GM12865 (cell line): ENCODE data around the gene EGFLAM.

ENCODE experiments used
- DNase-seq: peaks from one replicate; pipeline ENCODE4 v3.0.0; 2010; ENCODE audit warnings: low read depth
- H3K4me3 ChIP-seq: 2 replicates; pipeline ENCODE4 v1.5.1; 2011; ENCODE audit warnings: mild to moderate bottlenecking, low read depth, low read length, control low read depth
- TF ChIP-seq, protein P1 (sequence below): IDR thresholded peaks from 2 replicates; pipeline ENCODE4 v1.5.1; 2011; ENCODE audit warnings: low read length, control low read depth, low read depth, inconsistent platforms; ENCODE audit not compliant: insufficient read depth; ENCODE audit errors: missing control alignments

EGFLAM gene

DNA sequence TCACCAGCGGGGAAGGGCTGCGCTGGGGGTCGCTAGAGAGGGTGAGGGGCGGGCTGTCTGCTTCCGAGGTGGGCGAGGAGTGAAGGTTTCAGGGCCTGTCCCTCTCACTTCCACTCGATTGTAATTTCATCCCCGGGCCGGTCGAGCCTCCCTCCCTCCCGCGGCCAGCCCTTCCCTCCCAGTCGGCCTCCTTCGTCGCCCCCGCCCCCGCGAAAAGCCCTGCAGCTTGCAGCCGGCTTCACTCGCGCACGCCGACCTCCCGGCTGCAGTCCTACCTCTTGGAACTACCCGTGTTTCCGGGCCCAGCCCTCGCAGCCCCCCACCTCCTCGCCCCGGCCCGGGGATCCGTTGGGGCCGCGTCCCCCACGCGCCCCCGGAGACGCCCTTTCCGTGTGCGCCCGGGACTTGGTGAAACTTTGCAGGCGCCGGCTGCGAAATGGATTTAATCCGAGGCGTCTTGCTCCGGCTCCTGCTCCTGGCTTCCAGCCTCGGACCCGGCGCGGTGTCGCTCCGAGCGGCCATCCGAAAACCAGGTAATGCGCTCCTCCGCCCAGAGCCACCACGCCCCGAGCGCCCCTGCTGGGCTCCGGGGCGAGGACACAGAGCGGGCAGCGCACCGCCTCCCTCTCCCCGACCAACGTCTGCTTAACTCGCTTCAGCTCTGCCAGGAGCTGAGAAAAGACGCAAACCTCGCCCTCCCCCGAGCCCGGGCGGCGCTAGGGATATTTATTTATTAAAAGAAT is at the start of gene EGFLAM:
Gene EGFLAM, plus strand, starts transcription at position 241 of the 743 bp plus-strand sequence. Its CDS starts 196 bp downstream, at position 437.
- DNase-seq = no peak
- TF ChIP-seq, protein P1, sequence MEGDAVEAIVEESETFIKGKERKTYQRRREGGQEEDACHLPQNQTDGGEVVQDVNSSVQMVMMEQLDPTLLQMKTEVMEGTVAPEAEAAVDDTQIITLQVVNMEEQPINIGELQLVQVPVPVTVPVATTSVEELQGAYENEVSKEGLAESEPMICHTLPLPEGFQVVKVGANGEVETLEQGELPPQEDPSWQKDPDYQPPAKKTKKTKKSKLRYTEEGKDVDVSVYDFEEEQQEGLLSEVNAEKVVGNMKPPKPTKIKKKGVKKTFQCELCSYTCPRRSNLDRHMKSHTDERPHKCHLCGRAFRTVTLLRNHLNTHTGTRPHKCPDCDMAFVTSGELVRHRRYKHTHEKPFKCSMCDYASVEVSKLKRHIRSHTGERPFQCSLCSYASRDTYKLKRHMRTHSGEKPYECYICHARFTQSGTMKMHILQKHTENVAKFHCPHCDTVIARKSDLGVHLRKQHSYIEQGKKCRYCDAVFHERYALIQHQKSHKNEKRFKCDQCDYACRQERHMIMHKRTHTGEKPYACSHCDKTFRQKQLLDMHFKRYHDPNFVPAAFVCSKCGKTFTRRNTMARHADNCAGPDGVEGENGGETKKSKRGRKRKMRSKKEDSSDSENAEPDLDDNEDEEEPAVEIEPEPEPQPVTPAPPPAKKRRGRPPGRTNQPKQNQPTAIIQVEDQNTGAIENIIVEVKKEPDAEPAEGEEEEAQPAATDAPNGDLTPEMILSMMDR = no peak
- H3K4me3 ChIP-seq = no peak within 1 kb of the TSS

DNA sequence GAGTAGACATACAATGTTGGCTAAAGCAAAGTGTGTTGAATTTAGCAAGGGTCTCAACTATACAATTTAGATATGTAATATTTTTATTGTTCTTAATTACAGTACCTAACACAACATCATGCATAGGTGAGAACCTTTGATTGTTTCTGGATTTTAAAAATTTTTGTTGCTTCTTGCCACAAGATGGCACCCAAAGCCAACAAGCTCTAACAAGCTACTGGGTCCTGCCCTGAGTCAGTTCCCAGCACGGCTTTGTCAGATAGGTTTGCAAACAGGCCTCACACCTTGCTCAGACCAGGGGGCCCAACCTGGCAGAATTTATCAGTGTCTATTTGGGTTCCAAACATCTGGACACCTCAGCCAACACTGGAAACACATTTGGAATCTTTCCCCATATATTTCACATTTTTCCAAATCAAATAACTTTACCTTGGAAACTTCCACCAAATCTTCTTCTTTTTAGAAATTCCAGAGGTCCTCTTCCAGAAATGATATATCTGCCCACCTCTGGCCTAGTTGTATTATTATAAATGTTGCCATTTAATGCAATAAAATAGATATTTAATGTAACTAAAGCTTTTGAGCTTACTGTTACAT is 49.5 kb upstream of the EGFLAM start:
- TF ChIP-seq, protein P1 = peak; percentile 24
- no peak overlapping the region for H3K4me3 ChIP-seq
- peak; percentile 34 for DNase-seq

DNA sequence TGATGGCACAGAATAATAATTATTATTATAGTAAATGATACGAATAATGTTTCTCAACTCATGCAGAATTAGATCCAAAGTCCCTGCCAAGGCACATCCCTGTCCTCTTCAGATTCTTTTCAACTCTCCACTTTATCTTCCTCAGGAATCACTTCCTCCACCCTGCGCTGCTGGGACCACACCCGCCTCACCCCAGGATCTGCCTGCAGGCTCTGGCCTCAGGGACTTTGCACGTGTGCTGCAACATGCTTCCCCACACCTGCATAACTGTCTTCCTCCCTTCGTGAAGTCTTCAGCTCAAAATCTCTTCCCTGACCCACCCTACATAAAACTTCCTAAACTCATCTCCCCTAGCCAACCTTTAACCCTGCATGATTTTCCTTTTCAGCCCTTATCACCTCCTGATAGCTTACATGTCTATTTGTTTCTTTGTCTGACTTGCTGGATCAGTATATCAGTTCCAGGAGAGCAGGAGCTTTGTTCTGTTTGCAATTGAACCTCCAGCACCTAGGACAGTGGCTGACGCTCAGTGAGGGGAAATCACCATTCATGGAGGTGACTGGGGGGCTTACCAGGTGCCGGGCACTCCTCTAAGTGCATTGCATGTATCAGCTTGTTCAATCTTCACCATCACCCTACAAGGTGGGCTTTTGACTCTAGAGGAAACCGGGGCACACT is 47.5 kb upstream of the EGFLAM start:
- no peak for DNase-seq
- H3K4me3 ChIP-seq = no peak overlapping the region
- TF ChIP-seq, protein P1 = no peak

DNA sequence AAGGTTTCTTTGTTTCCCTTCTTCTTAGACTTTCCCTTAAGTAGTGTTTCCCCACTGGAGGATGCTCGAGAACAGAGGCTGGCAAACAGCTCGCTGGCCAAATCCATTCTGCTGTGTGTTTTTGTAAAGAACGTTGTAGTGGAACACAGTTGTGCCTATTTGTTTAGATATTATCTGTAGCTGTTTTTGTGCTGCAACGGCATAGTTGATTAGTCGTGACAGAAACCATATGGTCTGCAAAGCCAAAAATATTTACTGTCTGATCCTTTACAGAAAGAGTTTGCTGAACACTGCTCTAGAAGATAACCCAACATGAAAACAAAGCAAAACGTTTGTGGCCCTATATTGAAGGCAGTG is 47.0 kb upstream of the EGFLAM start:
- TF ChIP-seq, protein P1 = no peak
- no peak overlapping the region for H3K4me3 ChIP-seq
- DNase-seq = no peak

DNA sequence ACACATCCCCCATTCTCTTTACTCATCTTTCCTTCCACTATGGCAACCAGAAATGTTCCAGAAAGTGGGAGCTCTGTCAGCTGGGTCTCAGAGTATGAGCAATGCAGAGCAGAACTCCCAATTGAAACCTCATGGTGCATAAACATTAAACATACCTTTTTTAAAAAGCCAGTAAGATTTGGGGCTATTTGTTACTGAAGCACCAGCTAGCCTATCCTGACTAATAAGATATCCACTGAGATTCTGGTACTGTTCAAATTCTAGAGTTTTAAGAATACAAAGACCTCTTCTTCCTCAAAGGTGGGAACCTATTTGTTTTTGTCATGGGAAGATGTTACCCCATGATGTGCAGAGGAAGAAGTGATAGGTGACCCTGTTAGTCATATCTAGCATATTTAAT is 46.1 kb upstream of the EGFLAM start:
- TF ChIP-seq, protein P1 = no peak
- H3K4me3 ChIP-seq = no peak overlapping the region
- DNase-seq = no peak

DNA sequence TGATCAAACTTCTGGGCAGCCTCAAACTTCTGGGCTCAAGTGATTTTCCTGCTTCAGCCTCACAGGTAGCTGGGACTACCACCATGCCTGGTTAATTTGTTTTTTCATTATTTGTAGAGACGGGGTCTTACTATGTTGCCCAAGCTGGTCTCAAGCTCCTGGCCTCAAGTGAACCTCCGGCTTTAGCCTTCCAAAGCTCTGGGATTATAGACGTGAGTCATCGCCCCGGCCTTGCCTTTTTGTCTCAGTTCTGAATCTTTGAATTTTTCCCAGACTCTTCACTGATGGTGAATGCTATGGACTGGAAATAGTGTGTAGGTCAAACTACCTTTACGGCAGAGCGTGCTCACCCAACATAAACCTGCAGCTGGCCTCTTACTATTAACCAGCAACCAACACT is 32.3 kb upstream of the EGFLAM start:
- no peak overlapping the region for H3K4me3 ChIP-seq
- no peak for DNase-seq
- TF ChIP-seq, protein P1 = no peak
